NCI-H1436 treated with DMSO at 0.1 percent for 48 hours (cell line): ENCODE data around the gene MANF.
"Not testable (repeated sequence)": the region's sequence is repeated elsewhere in the genome, so short reads cannot be mapped to it uniquely, and the experiment has no call there.

Experiments
- DNase-seq: peaks from one replicate; lab custom pipeline; 2025; lab: John Stamatoyannopoulos, UW

Gene MANF

DNA sequence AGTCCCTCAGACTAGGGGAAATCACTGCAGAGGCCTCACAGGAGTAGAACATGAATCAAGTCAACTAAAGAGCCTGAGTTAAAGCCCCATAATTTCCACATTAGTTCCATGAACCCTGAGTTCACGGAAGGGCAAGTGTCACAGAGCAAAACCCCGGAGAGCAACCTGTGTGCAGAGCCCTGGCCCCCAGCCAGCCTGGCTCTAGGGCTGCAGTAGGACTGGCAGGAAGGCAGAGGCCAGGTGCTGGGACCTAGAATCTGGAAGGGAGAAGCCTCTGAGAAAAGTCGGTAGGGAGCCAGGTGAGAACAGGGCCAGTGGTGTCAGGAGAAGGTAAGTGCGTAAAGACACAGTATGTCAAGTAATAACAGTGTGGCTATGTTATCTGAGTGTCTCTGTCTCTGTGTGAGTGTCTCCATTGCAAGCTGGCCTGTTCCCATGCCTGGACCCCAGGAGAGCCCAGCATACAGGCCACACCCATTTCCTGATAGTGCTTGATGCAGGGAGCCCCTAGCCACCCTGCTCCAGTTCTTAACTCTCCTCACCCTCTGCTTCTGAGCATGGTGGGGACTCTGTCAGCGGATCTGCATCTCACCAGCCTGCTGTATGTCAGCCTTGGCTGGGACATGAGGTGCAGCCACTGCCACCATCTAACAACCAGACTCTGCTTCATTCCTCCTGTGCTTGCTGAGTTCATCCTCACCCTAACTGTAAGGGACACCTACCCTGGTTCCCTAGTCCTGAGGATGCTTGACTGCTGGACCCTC lies 11.3 kb upstream of the MANF start:
- no peak for DNase-seq

DNA sequence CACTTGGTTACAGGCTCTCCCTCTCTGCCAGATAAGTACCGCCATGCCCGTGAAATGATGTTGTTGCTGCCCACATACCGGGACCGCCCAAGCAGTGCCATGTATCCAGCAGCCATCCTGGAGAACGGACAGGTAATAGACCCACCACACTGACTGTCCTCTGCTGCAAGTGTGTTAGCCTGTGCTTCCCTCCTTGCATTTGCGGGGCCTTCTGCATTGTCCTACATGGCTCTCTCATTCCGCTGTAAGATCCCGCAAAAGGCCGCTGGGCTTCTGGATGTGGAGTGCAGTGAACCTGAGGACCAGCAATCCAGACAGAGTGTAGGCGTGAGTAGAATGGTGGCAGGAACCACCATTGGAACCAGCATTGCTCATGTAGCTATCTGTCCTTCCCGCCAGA lies 10.6 kb upstream of the MANF start:
- no peak for DNase-seq

DNA sequence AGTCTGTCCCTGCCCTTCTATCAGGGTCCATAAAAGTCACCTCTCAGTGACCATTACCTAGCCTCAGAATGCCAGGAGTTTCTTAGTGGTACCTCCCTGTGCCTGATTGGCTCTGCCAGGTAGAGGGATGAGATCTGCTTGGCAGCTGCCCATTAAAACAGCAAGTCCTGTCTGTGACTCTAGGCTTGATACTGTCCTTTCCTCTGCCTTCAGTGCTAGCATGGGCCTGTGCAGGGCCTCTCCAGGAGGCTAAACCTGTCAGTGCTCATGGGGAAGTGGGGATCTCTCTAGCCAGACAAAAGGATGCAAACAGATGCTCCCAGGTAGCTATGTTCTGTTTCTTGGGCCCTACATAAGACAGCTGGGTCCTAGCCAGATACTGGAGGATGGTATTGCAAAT lies 10.0 kb upstream of the MANF start:
- no peak for DNase-seq

DNA sequence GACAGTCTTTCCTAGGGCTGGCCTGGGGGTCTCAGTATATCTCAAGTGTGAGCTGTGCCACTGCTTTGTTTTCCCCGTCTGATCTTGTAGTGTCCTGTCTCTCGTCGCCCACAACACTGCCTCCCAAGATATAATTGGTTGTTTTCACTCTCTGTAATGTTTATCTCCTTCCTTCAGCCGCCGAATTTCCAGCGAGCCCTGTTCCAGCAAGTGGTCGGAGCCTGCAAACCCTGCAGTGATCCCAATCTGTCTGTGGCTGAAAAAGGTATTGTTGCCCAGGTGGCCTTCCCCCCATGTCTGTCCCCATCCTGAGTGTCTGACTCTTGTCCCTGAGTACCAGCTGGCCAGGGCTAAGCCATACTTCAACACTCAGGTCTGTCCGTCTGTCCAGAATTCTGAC lies 9.5 kb upstream of the MANF start:
- no peak for DNase-seq

DNA sequence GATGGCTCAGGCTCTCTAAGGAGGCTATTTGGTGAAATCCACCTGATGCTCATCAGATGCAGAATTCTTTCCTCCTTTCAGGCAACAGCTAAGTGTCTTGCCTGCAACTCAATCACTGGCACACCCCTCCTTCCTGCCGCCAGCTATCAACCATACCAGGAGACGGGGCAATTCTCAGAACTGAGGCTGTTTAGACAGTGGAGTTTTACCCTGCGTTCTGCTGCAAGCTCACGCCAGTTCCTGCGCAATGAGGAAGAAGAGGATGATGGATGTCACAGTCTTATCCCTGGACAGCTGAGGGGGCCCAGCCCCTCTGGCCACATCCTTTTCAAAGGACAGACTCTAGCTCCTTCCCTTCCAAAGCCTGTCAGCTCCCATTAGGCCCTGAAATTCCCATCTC lies 7.0 kb upstream of the MANF start:
- no peak for DNase-seq

DNA sequence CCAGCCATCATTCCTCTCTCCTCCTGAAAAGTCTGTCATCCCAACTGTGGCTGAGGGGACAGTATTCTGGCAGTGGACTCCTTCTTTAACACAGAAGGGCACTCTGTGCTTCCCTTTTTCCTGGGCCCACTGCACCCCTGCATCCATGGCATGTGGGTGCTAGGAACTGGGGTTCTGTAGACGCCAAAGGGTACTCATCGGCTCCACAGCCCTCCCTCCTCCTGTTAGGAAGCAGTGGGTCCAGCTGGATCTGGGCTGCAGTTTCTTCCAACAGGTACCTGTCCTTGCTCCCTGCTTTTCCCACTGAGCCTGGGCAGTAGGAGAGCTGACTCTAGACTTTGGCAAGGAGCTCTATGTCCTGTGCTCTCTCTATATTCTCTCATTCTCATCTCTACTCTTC lies 6.4 kb upstream of the MANF start:
- no peak for DNase-seq

DNA sequence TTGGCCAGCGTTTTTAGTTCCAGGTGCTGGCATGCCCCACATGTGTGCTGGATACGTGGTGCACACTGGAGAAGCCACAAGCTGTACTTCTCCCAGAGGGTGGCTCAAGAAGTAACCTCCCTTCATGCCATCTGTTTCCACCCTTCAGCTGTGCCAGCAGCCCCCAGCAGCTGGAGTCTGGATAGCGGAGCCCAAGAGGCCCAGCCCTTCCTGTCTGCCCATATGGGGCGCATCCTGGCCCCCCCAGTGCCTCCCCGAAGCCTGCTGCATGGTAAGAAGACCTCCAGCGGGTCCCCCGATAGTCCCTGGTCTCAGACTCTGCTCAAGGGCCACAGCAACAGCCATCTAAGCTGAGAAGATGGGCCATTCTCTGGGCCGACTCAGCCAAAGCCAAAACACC lies 5.8 kb upstream of the MANF start:
- DNase-seq: no peak

DNA sequence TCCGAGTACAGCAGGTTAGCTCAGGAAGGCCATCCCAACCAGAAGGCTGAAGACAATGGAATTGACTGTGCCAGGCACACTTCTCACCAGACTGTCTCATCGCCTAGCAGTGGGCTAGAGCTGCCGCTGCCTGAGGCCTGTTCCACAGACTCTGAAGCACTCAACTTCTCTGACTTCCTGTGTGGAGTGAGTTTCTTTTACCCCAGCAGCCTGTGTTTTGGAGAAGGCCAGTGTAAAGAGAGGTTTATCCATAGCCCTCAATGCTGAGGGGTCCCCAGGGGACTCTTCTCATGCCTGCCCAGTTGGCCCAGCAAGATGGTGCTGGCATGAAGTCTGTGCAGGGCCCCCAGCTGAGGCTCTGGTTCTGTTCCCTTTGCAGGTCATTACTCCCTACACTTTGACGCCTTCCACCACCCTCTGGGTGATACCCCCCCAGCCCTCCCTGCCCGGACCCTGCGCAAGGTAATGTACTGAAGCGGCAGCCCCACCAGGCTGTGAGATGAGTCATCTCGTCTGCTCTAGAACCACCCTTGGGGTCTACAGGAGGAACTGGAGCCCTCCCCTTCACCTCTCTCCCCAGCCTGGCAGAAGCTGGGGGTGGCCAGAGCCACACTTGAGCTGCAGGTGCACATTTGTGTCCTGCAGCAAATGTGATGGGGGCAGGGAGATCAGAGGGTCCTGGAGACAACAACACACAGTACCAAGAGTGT lies 5.2 kb upstream of the MANF start:
- DNase-seq: no peak

DNA sequence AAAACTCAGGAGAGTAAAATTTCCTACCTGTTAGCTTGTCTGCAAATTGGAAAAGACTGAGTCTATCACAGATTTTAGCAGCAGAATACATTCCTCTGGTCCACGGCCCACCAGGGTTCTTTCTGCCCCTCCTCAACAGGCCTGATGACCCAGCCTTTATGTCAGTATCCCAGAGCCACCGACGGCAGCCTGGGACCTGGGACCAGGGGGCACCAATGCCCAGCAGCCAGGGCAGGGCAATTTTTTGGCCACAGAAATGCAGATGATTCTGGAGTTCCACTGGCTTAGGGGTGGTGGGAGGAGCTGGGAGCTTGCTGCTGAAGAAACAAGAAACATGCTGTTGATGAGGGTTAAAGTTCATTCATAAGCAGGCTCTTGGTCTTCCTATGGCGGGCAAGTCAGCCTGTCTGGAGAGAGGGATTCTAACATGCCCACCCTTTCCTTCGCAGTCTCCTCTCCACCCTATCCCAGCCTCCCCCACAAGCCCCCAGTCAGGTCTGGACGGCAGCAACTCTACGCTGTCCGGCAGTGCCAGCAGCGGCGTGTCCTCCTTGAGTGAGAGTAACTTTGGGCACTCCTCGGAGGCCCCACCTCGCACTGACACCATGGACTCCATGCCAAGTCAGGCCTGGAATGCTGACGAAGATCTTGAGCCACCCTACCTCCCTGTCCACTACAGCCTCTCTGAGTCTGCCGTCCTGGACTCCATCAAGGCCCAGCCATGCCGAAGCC lies 4.3 kb upstream of the MANF start:
- no peak for DNase-seq

DNA sequence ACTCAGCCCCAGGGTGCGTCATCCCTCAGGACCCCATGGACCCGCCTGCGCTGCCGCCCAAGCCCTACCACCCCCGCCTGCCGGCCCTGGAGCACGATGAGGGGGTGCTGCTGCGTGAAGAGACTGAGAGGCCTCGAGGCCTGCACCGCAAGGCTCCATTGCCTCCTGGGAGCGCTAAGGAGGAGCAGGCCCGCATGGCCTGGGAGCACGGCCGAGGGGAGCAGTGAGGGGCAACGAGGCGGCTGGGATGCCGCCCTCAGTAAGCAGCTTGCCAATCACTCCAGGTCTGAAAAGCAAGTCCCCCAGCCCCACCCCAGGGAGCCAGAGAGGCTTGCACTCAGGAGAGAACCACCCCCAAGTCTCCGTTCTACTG lies 3.8 kb upstream of the MANF start:
- DNase-seq: no peak

DNA sequence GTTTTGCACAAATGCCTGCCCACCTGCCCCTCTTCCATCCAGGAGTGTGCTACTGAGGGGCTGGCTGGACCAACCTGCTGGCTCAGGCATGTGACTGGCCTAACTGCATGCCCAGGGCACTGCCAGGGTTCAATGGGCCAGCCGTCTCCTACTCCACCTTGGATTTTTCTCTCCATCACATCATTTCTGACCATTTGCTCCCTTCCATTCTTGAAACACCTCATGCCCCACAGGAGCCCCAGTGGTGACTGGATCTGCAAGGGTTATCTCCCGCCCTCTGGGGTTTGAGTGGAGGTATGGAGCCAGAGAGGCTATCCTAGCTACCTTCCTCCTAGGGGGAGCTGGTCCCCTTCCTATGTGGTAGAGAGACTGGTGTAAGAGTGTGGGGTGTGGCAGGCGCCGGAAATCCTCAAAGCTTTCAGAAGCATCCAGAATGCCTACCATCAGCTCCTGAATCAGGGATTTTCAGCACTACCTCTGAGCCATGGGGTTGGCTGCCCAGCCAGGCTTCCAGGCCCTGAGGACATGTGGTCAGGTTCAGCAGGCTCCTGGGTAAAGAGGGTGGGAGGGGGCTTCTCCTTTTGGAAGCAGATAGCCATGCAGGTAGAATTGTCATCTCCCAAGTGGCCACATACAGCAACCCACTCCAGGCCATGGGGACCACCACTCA lies 2.9 kb upstream of the MANF start:
- DNase-seq: no peak

DNA sequence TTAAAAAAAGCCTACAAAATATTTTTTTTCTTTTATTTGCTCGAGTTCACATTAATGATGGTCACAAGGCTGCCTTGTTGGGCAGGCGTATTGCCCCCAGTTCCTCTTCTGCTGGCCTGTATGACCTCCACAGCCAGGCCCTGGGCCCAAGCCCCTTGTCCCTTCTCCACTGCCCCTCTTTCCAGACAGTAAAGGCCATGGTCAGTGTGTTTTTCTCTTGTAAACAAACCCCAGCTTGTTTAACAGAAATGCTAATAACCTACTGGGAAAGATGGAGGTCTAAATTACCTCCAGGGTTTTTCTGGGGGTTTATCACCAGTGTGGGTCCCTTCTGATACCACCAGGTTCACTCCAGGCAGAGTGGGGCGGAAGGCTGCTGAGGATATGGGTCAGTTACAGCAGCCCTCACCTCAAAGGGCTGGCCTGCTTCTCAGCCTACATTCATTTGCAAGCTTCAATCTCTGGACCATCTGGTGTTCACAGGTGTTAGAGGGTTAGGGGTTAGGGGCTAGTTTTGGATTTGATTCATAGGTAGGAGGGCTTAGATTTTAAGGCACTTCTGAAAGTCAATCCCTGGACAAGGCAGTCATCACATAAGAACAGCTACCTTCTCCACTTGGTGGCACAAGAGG lies 2.0 kb upstream of the MANF start:
- no peak for DNase-seq

DNA sequence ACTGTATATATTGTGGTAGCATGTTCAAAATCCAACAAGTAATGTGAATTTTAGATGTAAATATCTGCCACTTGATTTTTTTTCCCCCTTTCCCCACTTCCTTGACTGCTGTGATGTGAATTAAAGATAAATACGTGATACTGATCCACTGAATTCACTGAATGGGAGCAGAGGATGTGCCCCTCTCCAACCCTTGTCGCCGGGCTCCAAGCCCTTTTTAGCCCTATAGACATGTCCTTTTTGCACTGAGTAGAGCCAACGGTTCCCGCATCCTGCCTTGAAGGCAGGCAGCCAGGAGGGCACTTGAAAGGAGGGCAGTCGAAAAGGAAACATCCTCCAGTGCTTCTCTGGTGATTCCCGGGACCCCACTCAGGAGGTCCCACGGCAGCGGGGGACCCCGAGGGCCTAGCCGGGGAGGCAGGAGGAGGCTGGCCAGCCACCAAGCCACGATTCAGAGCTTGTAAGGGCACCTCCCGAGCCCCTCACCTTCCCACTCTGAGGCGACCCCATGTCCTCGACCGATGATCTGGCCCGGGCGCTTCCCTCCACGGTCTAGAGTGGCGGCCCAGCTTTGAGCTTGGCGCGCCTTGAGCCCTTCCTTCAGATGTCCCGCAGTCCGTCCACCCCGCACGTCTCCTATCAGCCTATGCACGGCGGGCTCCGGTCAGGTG lies 901 bp upstream of the MANF start:
- DNase-seq: no peak

DNA sequence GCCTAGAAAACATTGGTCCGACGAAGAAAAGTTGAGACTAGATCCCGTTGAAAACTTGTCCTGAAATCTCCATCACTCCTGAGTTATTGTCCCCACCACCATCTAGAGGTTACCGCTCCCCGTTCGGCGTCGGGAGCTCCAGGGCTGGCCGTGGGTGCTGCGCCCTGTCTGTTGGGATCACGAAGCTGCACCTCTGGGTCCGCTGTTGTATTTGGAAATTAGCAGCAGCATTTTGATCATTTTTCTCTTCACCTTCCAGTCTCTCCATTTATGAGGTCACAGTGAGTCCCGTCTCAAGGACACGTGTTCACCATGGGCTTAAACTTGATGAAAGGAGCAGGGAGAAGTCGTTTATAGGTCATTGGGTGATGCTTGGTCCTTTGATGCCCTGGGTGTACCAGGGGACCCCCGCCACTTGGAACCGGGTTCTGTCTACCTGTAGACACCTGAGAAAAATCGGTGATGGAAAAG lies 565 bp downstream of the MANF start:
- no peak for DNase-seq

DNA sequence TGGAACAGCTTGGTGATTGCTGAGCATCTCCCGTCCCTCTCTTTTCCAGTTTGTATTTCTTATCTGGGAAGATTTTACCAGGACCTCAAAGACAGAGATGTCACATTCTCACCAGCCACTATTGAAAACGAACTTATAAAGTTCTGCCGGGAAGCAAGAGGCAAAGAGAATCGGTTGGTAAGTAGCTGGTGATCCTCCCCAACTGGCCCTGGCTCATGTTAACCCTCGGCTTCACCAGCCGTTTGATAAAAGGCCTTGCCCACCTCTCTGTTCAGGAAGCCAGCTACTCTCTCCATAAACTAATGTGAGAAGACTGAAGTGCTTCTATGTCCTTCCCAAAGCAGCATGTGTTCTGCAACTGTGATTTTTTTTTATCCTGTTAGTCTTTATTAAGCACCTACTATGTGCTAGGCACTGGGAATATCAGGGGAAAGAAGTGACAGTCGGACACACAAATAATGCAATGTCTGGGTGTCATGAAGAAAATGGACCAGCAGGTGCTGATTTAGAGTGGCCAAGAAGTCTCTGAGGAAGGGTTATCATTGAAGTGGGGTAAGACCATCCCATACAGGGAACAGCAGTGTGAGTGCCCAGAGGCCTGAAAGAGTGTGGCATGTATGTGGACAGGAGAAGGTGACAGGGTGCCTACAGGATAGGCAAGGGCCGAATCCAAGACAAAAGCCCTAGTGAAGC lies 1.2 kb downstream of the MANF start:
- no peak for DNase-seq

DNA sequence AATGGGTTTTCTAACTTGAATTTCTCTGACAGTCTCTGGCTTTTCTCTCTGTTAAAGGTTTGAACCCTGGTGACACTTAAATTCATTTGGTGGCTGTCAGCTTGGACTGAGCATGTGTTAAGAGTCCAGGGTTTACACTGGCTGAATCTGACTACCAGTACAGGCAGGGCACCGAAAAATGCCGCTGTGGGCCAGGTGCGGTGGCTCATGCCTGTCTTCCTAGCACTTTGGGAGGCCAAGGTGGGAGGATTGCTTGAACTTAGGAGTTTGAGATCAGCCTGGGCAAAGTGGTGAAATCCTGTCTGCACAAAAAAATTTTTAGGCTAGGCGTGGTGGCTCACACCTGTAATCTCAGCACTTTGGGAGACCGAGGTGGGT lies 1.8 kb downstream of the MANF start:
- DNase-seq: no peak

DNA sequence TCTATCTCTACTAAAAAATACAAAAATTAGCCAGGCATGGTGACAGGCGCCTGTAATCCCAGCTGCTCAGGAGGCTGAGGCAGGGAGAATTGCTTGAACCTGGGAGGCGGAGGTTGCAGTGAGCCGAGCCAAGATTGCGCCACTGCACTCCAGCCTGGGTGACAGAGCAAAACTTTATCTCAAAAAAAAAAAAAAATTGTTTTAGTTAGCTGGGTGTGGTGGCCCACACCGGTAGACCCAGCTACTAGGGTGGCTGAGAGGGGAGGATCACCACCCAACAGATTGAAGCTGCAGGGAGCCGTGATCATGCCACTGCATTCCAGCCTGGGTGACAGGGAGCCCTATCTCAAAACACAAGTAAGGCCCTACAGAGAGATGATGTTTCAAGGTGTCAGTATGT lies 2.2 kb downstream of the MANF start:
- DNase-seq: not testable (repeated sequence)

DNA sequence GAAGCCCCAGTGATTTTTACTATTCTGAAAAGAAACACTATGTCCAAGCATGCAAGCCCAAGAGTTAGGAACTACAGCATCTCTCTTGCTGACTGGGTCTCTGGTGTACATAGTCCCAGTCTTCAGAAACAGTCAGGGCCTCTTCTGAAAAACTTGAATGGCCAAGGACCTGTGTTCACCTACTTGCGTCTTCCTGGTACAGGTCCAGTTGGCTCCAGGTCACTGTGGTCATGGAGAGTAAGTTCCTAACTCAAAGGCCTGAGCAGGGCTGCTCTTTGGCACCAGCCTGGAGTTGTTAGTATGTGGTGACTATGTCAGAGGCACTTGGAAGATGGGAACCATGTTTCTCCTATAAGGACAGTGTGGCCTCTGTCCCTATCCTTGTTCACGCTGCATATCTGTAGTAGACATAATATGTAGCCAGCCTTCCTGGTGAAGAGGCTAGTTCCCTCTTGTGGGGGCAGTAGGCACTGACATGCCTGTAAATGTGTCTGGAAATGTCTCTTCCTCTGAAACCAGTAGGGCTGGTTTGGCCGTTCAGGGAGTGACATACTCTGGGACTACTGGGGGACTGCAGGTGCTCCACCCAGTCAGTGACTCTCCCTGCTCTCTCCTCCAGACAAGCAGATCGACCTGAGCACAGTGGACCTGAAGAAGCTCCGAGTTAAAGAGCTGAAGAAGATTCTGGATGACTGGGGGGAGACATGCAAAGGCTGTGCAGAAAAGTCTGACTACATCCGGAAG lies 3.4 kb downstream of the MANF start:
- DNase-seq: no peak

DNA sequence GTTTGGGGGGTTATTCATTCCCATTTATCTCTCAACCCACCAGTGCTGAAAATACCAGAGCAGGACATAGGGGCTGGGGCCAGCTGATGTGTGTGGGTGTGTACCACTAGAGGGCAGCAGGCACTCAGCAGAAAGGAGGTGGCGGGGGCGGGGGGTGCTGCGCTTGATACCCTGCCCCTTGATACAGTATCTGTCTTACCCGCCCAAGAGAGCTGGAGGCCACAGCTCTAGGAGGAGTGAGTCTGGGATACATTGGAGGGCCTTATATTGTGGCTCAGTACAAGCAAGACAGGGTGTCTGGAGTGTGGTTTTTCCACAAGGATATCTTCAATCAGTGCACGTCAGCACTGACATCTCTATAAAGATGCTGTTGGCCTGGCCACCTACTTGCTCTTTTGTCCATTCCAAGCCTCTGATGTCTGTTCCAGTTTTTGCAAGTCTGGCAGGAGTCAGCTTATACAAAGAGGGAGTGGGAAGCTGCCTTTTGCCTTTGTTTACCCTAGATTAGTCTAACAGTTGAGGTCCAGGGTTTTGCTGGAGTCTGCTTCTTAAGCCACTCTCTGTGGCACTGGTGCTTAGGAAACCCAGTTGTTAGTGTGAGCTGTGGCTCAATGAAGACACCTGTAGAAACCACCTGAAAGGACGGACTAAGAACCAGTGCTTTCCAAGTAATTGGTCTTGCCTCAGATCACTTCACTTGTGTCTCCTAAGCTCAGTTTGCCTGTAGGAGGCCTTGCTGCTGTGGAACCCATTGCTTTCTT lies 4.5 kb downstream of the MANF start:
- DNase-seq: no peak
